ENCODE data around the gene TBCA. TPM values are rescaled to one million over a fixed set of nuclear protein-coding genes. Genes with fewer than 3 reads are reported as not detected.

Gene TBCA
- total RNA-seq, 1 experiment from 2014 or later = 330 TPM

DNA sequence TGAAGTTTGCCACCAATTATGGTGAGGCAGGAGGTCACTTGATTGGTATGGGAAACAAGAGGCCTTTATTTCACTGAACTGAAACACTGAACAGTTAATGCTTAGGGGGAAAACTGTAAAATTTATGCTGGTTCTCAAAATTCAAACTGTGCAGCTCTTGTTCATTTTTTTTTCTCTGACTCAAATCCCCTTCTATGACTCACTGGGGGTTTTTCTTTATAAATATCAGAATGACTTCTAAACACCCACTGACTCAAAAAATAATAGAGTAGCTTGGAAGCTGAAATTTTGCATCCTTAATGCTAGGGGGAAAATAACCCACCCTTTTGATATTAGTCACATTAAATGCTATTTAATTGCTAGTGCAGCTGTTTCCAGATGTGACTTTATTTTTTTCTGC, 113.5 kb downstream of the TBCA start:
- Mint-ChIP-seq H3K4me1 (peaks cover 0 to 4% of the 10 kb centered on the region in 2 experiments; a peak in 2 of 4 replicates), H3K4me3 (no peak overlapping the region), H3K9me3 (no peaks in the 10 kb centered on the region), H3K36me3 (ENCODE audit: insufficient read depth in 1 of 3, low read depth in 3 of 3) (no peaks in the 10 kb centered on the region), H3K27me3 (ENCODE audit: low read depth) (peaks cover 40% of the 10 kb centered on the region), H3K27ac (no peak overlapping the region)
- no peaks in the 10 kb centered on the region for H3K9me3 ChIP-seq (ENCODE audit: control insufficient read depth, low read depth, low read length)
- DNase-seq = no peak
- no peak overlapping the region for H3T11ph ChIP-seq (ENCODE audit: low read length)
- H3K79me1 ChIP-seq (ENCODE audit: insufficient read depth, low read depth, low read length, poor library complexity, severe bottlenecking) = no peaks in the 10 kb centered on the region
- H3K4me2 ChIP-seq (ENCODE audit: insufficient read depth, insufficient read length, low read length) = no peak overlapping the region
- no peaks in the 10 kb centered on the region for H3K27me3 ChIP-seq (ENCODE audit: insufficient read depth, low read length)
- H3K4ac ChIP-seq (ENCODE audit: low read depth, low read length) = no peak overlapping the region
- no peak overlapping the region for H2BK15ac ChIP-seq (ENCODE audit: low read depth, low read length)
- TF ChIP-seq, protein P1, sequence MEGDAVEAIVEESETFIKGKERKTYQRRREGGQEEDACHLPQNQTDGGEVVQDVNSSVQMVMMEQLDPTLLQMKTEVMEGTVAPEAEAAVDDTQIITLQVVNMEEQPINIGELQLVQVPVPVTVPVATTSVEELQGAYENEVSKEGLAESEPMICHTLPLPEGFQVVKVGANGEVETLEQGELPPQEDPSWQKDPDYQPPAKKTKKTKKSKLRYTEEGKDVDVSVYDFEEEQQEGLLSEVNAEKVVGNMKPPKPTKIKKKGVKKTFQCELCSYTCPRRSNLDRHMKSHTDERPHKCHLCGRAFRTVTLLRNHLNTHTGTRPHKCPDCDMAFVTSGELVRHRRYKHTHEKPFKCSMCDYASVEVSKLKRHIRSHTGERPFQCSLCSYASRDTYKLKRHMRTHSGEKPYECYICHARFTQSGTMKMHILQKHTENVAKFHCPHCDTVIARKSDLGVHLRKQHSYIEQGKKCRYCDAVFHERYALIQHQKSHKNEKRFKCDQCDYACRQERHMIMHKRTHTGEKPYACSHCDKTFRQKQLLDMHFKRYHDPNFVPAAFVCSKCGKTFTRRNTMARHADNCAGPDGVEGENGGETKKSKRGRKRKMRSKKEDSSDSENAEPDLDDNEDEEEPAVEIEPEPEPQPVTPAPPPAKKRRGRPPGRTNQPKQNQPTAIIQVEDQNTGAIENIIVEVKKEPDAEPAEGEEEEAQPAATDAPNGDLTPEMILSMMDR (conservative IDR thresholded peaks at IDR 0.05) = no peak
- no peak overlapping the region for H2AK5ac ChIP-seq (ENCODE audit: insufficient read length, low read length)
- H2BK12ac ChIP-seq (ENCODE audit: insufficient read length, low read depth, low read length) = no peak overlapping the region
- no peaks in the 10 kb centered on the region for H4K20me1 ChIP-seq (ENCODE audit: control insufficient read depth, insufficient read depth, insufficient read length)
- no peak overlapping the region for H3K56ac ChIP-seq (ENCODE audit: insufficient read length, low read depth, low read length)
- H3K14ac ChIP-seq (ENCODE audit: insufficient read depth, low read length) = no peak overlapping the region
- H4K91ac ChIP-seq (ENCODE audit: insufficient read length, low read depth, low read length) = no peak overlapping the region
- H3K18ac ChIP-seq (ENCODE audit: insufficient read length, low read depth, low read length) = no peak overlapping the region
- H2BK120ac ChIP-seq (ENCODE audit: low read depth, low read length, poor library complexity, severe bottlenecking) = no peak overlapping the region
- no peak overlapping the region for H3K23ac ChIP-seq (ENCODE audit: insufficient read length, low read depth, low read length)
- H4K5ac ChIP-seq (ENCODE audit: insufficient read length, low read depth, low read length) = no peak overlapping the region
- no peaks in the 10 kb centered on the region for H3K4me1 ChIP-seq (ENCODE audit: insufficient read depth, low read length)
- no peak overlapping the region for H2BK5ac ChIP-seq (ENCODE audit: insufficient read length, low read length)
- H3K27ac ChIP-seq (ENCODE audit: insufficient read length, low read depth, low read length) = no peak overlapping the region
- H2BK20ac ChIP-seq (ENCODE audit: low read depth, low read length, poor library complexity, severe bottlenecking) = no peak overlapping the region
- H4K8ac ChIP-seq (replicated peaks; ENCODE audit: insufficient read length, low read depth, low read length) = no peak overlapping the region
- H3K79me2 ChIP-seq (ENCODE audit: insufficient read depth, low read length) = no peaks in the 10 kb centered on the region
- H3K23me2 ChIP-seq (ENCODE audit: insufficient read length, low read depth, low read length, poor library complexity, severe bottlenecking) = no peaks in the 10 kb centered on the region
- H3K9ac ChIP-seq (ENCODE audit: extremely low read depth, insufficient read length, low read length) = no peak overlapping the region
- no peak overlapping the region for H2AFZ ChIP-seq (ENCODE audit: low read length)

Data from H9 (cell line).